ENCODE results near the gene KNL1. TPM values are rescaled to one million over a fixed set of nuclear protein-coding genes. Genes with fewer than 3 reads are reported as not detected.

The KNL1 gene
- total RNA-seq, 2 donors from 2014 or later: not detected

- peaks cover 13% of the 10 kb centered on the region for H3K4me1 ChIP-seq
- no peak overlapping the region for H3K27ac ChIP-seq
- no peak overlapping the region for H3K4me3 ChIP-seq
- H3K36me3 ChIP-seq (replicated peaks in 1 of 2; ENCODE audit: insufficient read depth in 1 of 2, low read depth in 2 of 2): no peaks in the 10 kb centered on the region
- intact Hi-C loops (cut with DNase I): no loop called here
- no peak for DNase-seq
- H3K27me3 ChIP-seq: no peaks in the 10 kb centered on the region
- TF ChIP-seq POLR2A (IDR thresholded peaks at IDR 0.05) (no peak), CTCF (IDR thresholded peaks at IDR 0.05) (no peak)
- no peak for ATAC-seq
- H3K9me3 ChIP-seq: no peaks in the 10 kb centered on the region
- 78 to 86% methylated on average over 2 of the region's 2 CpGs for WGBS, 2 donors
Measured at GRCh38 chr15:40562691-40563090, 31.4 kb upstream of the KNL1 start.

GRCh38 chr15:40563426-40563825 lies 30.6 kb upstream of the KNL1 start:
- Histone ChIP-seq H3K27ac (no peak overlapping the region), H3K4me3 (no peak overlapping the region), H3K9me3 (no peaks in the 10 kb centered on the region), H3K27me3 (no peaks in the 10 kb centered on the region), H3K4me1 (peaks cover 11% of the 10 kb centered on the region), H3K36me3 (replicated peaks in 1 of 2; ENCODE audit: insufficient read depth in 1 of 2, low read depth in 2 of 2) (no peaks in the 10 kb centered on the region)
- intact Hi-C loops (cut with DNase I): no loop called here
- TF ChIP-seq CTCF (IDR thresholded peaks at IDR 0.05): no peak
- no peak for TF ChIP-seq POLR2A (IDR thresholded peaks at IDR 0.05)
- DNase-seq: no peak
- ATAC-seq: no peak

- ATAC-seq (peak; percentile 98), DNase-seq (peak; percentile 97 to 99 (median 98))
- peaks cover 15% of the 10 kb centered on the region for H3K4me1 ChIP-seq
- H3K27ac ChIP-seq: peak within 1 kb of the TSS; percentile 74 to 95 (median 86)
- H3K36me3 ChIP-seq (replicated peaks in 1 of 2; ENCODE audit: insufficient read depth in 1 of 2, low read depth in 2 of 2): no peaks in the 10 kb centered on the region
- H3K27me3 ChIP-seq: no peaks in the 10 kb centered on the region
- no peaks in the 10 kb centered on the region for H3K9me3 ChIP-seq
- intact Hi-C loops (cut with DNase I): no loop called here
- TF ChIP-seq POLR2A (IDR thresholded peaks at IDR 0.05): peak; percentile 73 to 94 (median 92)
- TF ChIP-seq CTCF (IDR thresholded peaks at IDR 0.05): no peak
- peak within 1 kb of the TSS; percentile 26 to 54 for H3K4me3 ChIP-seq
- WGBS, 2 donors: 1% methylated on average over 23 to 40 of the region's 40 CpGs
Measured at GRCh38 chr15:40564591-40565332, 29.3 kb upstream of the KNL1 start, which contains the start of gene CCDC32. TSS of gene CCDC32 (minus strand) at chr15:40565042. CDS start at chr15:40563015, 2,027 bp downstream.

GRCh38 chr15:40565333-40566238 lies 28.5 kb upstream of the KNL1 start:
- no peak for DNase-seq
- Histone ChIP-seq H3K9me3 (no peaks in the 10 kb centered on the region), H3K27ac (peak overlapping the region; percentile 32 to 95 (median 86)), H3K4me1 (peaks cover 23% of the 10 kb centered on the region), H3K4me3 (no peak overlapping the region), H3K36me3 (replicated peaks in 1 of 2; ENCODE audit: insufficient read depth in 1 of 2, low read depth in 2 of 2) (no peaks in the 10 kb centered on the region), H3K27me3 (no peaks in the 10 kb centered on the region)
- no peak for TF ChIP-seq CTCF (IDR thresholded peaks at IDR 0.05)
- TF ChIP-seq POLR2A (IDR thresholded peaks at IDR 0.05): no peak
- 34 to 35% methylated on average over 18 of the region's 20 CpGs for WGBS, 2 donors
- intact Hi-C loops (cut with DNase I): no loop called here
- ATAC-seq: no peak
